Measurements from ENCODE around the gene CLUH. TPM values are rescaled to one million over a fixed set of nuclear protein-coding genes. Genes with fewer than 3 reads are reported as not detected.

Gene CLUH
- total and polyA plus RNA-seq, 2 donors (not counting 1 experiment from before 2014, with no cell fraction given): 53.1 to 64.6 TPM

DNA sequence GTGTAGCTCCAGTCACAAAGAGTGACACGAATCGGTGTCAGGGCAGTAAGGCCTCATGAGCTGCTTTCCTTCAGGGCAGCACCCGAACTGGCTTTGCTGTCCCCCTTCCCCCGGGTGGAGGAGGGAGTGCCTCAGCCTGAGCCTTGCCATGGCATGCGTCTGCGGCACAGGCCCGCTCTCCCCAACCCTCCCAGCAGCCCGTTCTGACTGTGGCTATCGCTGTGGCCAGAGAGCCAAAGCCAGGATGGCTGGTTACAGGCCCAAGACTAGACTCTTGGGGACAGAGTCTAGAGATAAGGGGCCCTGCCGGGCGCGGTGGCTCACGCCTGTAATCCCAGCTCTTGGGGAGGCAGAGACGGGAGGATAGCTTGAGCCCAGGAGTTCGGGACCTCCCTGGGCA, 25.9 kb downstream of the CLUH start:
- H3K9me3 ChIP-seq (ENCODE audit: control extremely low read depth in 1 of 3, control insufficient read depth in 2 of 3, insufficient read depth in 1 of 3, low read length in 2 of 3): no peaks in the 10 kb centered on the region
- H3K27ac ChIP-seq (ENCODE audit: low read length in 2 of 2): no peak overlapping the region
- H3K4me1 Mint-ChIP-seq: peaks cover 6% of the 10 kb centered on the region
- WGBS (ENCODE audit: insufficient coverage): 95% methylated on average over 10 of the region's 15 CpGs
- no peaks in the 10 kb centered on the region for H3K27me3 ChIP-seq (replicated peaks in 1 of 4; ENCODE audit: control extremely low read depth in 1 of 4, control insufficient read depth in 3 of 4, insufficient read depth in 4 of 4, low read length in 3 of 4)
- H3K4me3 ChIP-seq (ENCODE audit: control extremely low read depth in 1 of 5, extremely low read depth in 1 of 5, insufficient read depth in 1 of 5, low read depth in 2 of 5, low read length in 4 of 5): no peak overlapping the region
- no peak for TF ChIP-seq EZH2 (IDR thresholded peaks at IDR 0.05; ENCODE audit: borderline replicate concordance, insufficient read depth, low read depth, low read length, poor library complexity, severe bottlenecking)
- ATAC-seq (ENCODE audit: low read depth) (no peak), DNase-seq (no peak)
- H3K79me2 ChIP-seq (ENCODE audit: control insufficient read depth, insufficient read depth, low read length): no peaks in the 10 kb centered on the region
- H2AFZ ChIP-seq (ENCODE audit: insufficient read depth, low read depth, low read length, poor library complexity, severe bottlenecking): no peak overlapping the region
- peaks cover 3 to 41% of the 10 kb centered on the region in 2 experiments for H3K36me3 ChIP-seq (replicated peaks in 1 of 2; ENCODE audit: control extremely low read depth in 1 of 2, control insufficient read depth in 1 of 2, extremely low read depth in 1 of 2, insufficient read depth in 2 of 2, low read length in 1 of 2)
- no peak overlapping the region for H3K9ac ChIP-seq (ENCODE audit: low read length)
- peaks cover 8% of the 10 kb centered on the region for H4K20me1 ChIP-seq (ENCODE audit: control insufficient read depth, insufficient read depth, low read length, poor library complexity, severe bottlenecking)
- no peaks in the 10 kb centered on the region for H3K27me3 Mint-ChIP-seq
- H3K9me3 Mint-ChIP-seq (ENCODE audit: insufficient read depth): no peaks in the 10 kb centered on the region
- H3K4me3 Mint-ChIP-seq: no peak overlapping the region
- H3K4me1 ChIP-seq (ENCODE audit: control insufficient read depth in 2 of 2, insufficient read depth in 2 of 2, low read length in 2 of 2): peaks cover 0 to 2% of the 10 kb centered on the region in 2 donors
- no peak overlapping the region for H3K27ac Mint-ChIP-seq
- no peak overlapping the region for H3K4me2 ChIP-seq (replicated peaks; ENCODE audit: low read depth, low read length, poor library complexity, severe bottlenecking)
- ChIA-PET POLR2A (no interaction called here), CTCF (interaction anchor here (0.9 to 3.0 kb wide), 2 partner anchors 10 to 93 kb away, joined by 3 to 14 read pairs; no protein-coding TSS in a partner anchor)
- intact Hi-C loops (cut with micrococcal nuclease): no loop called here

DNA sequence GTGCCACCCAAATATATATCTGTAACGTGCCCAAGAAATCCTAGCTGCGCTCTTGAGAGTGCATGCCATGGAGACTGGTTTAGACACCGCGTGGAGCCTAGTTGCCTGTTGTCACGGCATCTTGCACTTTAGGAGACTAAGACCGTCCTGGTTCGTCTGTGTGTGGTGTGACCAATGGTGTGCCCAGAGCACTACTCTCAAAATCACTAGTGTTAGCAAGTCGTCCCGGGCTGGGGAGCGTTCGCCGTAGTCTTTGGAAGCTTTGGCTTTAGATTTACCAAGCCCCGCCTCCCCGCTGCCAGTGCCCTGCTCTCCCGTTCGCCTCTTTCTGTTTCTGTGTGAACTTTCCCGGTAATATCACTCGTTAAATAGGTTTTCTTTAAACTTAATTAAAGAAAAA, 27.0 kb downstream of the CLUH start:
- no peak for DNase-seq
- H3K9ac ChIP-seq (ENCODE audit: low read length): no peak overlapping the region
- no peak for ATAC-seq (ENCODE audit: low read depth)
- H2AFZ ChIP-seq (ENCODE audit: insufficient read depth, low read depth, low read length, poor library complexity, severe bottlenecking): no peak overlapping the region
- Mint-ChIP-seq H3K4me1 (peaks cover 6% of the 10 kb centered on the region), H3K27ac (no peak overlapping the region), H3K4me3 (no peak overlapping the region), H3K27me3 (no peaks in the 10 kb centered on the region), H3K9me3 (ENCODE audit: insufficient read depth) (no peaks in the 10 kb centered on the region)
- CTCF ChIA-PET: interaction anchor here (1.2 to 3.0 kb wide), 2 partner anchors 9 to 37 kb away, joined by 3 to 14 read pairs; no protein-coding TSS in a partner anchor
- no peak for TF ChIP-seq EZH2 (IDR thresholded peaks at IDR 0.05; ENCODE audit: borderline replicate concordance, insufficient read depth, low read depth, low read length, poor library complexity, severe bottlenecking)
- TF ChIP-seq, protein P1, sequence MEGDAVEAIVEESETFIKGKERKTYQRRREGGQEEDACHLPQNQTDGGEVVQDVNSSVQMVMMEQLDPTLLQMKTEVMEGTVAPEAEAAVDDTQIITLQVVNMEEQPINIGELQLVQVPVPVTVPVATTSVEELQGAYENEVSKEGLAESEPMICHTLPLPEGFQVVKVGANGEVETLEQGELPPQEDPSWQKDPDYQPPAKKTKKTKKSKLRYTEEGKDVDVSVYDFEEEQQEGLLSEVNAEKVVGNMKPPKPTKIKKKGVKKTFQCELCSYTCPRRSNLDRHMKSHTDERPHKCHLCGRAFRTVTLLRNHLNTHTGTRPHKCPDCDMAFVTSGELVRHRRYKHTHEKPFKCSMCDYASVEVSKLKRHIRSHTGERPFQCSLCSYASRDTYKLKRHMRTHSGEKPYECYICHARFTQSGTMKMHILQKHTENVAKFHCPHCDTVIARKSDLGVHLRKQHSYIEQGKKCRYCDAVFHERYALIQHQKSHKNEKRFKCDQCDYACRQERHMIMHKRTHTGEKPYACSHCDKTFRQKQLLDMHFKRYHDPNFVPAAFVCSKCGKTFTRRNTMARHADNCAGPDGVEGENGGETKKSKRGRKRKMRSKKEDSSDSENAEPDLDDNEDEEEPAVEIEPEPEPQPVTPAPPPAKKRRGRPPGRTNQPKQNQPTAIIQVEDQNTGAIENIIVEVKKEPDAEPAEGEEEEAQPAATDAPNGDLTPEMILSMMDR (IDR thresholded peaks at IDR 0.05): no peak
- POLR2A ChIA-PET: interaction anchor here (0.6 kb wide), 1 partner anchor 972 kb away, joined by 5 read pairs; no protein-coding TSS in a partner anchor
- no peak overlapping the region for H3K27ac ChIP-seq (ENCODE audit: low read length in 2 of 2)
- 96% methylated on average over 9 of the region's 18 CpGs for WGBS (ENCODE audit: insufficient coverage)
- intact Hi-C loops (cut with micrococcal nuclease): no loop called here
- H3K4me3 ChIP-seq (ENCODE audit: control extremely low read depth in 1 of 5, extremely low read depth in 1 of 5, insufficient read depth in 1 of 5, low read depth in 2 of 5, low read length in 4 of 5): no peak overlapping the region
- no peaks in the 10 kb centered on the region for H3K79me2 ChIP-seq (ENCODE audit: control insufficient read depth, insufficient read depth, low read length)
- no peaks in the 10 kb centered on the region for H3K4me1 ChIP-seq (ENCODE audit: control insufficient read depth in 2 of 2, insufficient read depth in 2 of 2, low read length in 2 of 2)
- H3K36me3 ChIP-seq (replicated peaks in 1 of 2; ENCODE audit: control extremely low read depth in 1 of 2, control insufficient read depth in 1 of 2, extremely low read depth in 1 of 2, insufficient read depth in 2 of 2, low read length in 1 of 2): peaks cover 5 to 44% of the 10 kb centered on the region in 2 experiments
- no peaks in the 10 kb centered on the region for H3K27me3 ChIP-seq (replicated peaks in 1 of 4; ENCODE audit: control extremely low read depth in 1 of 4, control insufficient read depth in 3 of 4, insufficient read depth in 4 of 4, low read length in 3 of 4)
- H3K9me3 ChIP-seq (ENCODE audit: control extremely low read depth in 1 of 3, control insufficient read depth in 2 of 3, insufficient read depth in 1 of 3, low read length in 2 of 3): no peaks in the 10 kb centered on the region
- H3K4me2 ChIP-seq (replicated peaks; ENCODE audit: low read depth, low read length, poor library complexity, severe bottlenecking): no peak overlapping the region
- H4K20me1 ChIP-seq (ENCODE audit: control insufficient read depth, insufficient read depth, low read length, poor library complexity, severe bottlenecking): peaks cover 9% of the 10 kb centered on the region

Measured in B cell (primary cell).